HG03280 (cell line): ENCODE results near the gene COL5A2.

Experiments used
- ATAC-seq: cut with Tn5 transposase; IDR thresholded peaks from one replicate; pipeline ENCODE4 v1.9.1; 2021; ENCODE audit warnings: mild to moderate bottlenecking, moderate library complexity; ENCODE audit not compliant: unreplicated experiment

The COL5A2 gene

GRCh38 chr2:189179570-189179950 is at the start of gene COL5A2:
Gene COL5A2 (minus strand): TSS chr2:189179761. CDS start chr2:189179604, 157 bp downstream.
- no peak for ATAC-seq

DNA sequence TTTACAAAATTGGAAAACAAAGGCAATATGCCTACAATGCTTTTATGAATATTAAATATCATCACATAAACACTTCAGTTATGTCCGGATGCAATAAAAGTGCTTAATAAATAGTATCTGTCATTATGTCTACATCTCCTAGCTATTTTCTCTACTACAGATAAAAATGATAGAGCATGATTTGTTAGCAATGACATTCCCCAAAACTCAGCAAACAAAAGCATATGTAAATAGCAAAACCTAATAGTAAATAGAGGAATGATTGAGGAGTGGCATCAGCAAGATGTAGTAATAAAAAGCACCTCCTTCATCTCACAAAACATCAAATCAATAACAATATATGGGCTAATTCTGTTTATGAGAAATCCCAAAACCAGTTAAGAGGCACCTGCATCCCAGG is 46.5 kb upstream of the COL5A2 start:
- no peak for ATAC-seq

GRCh38 chr2:189225032-189225431 is 45.5 kb upstream of the COL5A2 start:
- ATAC-seq, result no peak

DNA sequence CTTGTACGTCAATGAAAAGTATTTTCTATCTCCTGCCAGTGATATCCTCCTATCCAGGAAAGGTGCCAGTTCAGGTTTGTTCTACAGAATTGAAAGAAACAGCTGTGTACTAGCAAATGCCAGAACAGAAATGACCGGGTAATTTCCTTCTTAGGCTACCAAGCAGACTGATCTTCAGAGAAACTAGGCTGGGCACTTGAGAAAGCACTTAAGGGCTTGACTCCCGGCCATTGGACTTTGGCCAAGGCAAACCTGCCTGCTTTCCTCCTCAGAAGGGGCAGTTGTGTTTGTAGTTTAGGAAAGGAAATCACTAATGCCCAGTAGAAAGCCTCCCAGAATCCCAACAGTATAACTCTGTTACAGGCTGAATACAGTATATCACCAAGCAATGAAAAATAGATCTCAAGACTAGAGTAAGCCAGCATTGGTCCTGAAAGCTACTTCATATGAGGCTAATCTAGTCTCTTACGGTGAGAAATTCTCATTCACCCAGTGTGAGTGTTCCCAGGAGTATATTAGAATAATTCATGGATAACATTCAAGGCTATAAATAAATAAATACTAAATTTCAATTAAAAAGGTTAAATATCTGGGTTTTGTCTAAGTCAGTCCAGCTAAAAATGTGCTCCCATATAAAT is 43.0 kb upstream of the COL5A2 start:
- ATAC-seq, result no peak

DNA sequence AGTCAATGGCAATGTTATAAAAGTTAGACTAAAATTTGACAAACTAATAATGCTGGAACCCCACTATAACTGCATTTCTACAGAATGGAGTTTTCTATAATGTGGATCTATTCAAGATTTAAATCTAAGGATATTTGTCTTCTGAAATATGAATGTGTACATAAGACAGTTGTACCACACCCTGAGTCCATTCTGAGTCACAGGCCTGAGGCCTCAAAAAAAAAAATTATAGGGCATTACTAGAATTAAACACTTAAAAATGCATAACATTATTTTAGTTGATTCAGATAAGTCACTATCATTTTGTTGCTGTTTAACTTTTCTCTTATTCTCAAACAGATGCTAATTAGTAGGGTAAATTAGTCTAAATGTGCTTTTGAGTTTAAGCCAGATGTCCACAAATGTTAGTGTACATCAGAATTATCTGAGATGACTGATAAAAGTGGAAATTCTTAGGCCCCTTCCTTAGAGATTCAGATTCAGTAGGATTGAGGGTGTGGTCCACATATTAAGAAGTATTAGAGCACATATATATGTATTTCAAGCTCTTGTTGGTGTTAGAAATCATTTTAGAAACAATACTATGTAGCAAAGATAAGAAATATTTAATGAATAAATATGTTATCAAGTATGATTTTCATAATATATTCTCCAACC is 42.4 kb upstream of the COL5A2 start:
- ATAC-seq, result no peak

DNA sequence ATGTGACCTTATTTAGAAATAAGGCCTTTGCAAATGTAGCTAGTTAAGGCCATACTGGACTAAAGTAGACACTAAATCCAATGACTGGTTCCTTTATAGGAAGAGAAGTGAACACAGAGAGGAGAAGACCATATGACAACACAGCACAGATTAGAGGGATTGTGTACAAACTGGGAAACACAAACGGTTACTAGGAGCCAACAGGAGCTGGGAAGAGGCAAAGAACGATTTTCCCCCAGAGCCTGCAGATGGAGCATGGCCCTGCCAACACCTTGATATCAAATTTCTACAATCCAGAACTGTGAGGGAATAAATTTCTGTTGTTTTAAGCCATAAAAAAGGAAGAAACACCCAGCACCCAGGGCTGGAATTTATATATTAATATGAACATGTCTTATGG is 38.7 kb upstream of the COL5A2 start:
- no peak for ATAC-seq

DNA sequence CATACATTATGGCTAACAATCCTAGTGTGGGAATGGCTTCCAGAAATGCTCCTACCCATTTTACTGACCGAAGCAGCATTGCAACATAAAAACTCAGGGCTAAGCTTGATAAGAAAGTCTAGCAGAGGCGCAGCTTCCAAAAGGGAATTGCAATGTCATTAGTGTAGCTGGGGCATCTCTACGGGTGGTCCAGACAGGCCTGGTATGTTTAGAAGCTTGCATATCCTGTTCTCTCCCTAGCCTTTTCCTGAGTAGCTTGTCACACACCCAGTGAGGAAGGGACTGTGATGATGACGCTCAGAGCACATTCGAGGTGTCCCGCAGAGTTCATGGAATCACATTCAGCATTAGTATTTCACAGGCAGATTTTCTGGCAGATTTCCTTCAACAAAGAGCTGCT is 38.0 kb upstream of the COL5A2 start:
- ATAC-seq, result no peak

DNA sequence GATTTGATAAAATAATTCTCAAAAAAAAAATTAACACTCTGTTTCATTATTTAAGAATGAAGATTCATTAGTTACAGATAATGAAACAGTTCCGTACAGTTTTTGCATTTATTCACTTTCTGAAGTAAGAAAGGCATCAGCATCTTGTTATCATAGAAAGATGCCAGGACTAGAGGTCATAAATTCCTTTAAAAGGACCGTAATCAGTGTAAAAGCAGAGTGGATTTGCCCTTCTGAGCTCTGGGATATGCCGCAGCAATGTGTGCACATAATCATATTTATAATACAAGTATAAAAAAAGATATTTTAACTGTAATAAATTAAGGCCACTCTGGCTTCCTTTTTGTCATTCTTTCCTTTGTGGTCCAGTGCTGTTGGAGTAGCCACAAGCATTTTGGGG is 37.5 kb upstream of the COL5A2 start:
- no peak for ATAC-seq

GRCh38 chr2:189214484-189214883 is 34.9 kb upstream of the COL5A2 start:
- ATAC-seq, result no peak

DNA sequence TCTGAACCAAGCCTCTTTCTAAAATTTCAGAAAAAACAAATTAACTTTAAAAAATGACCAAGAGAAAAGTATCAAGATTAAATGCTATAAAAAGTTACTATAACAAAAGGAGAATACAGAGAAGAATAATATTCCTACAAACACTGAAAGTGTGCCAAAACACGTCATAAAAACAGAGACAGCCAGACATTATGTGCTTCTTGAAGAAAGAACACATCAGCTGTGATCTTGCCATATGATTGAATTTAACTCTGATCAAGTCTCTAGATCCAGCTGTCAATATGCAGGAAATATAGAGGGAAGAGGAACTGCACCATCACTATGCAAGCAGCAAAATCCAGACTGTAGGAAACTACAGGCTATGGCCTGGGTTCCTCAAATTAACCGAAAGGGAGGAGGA is 33.7 kb upstream of the COL5A2 start:
- no peak for ATAC-seq

DNA sequence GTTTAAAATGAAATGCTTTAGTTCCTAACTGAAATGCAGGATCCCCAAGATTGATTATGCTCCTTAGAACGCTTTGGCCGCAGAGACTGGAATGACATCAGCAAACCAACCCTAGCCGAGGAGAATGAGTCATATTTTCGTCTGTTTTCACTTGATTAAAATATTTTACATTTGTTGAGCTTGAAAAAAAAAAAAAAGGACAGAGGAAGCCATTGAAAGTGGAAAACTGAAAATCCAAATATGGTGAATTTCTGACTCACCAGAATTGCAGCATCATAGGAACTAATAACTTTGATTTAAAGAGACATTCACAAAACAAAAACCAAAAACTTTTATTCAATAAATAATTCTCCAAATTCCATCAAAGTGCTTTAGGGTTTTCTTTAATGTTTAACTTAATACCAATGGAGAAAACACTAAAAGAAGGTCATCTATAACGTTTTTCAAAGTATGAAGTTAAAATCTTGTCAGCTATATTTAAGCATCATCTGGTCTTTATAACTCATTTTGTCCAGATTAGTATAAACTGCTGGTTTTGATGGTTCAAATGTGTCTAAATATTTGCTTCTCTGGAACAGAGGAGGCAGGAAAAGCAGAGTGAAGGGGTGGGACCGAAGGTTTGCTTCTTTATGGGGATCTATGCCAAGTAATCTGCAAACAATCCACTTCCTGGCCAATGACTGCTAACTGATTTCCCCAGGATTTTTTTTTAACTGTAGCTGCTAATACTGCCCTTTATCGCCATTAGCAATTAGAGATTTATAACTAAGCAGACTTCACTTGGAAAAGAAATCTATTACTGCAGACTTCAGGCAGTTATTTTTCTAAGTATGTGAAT is 30.9 kb upstream of the COL5A2 start:
- no peak for ATAC-seq

- ATAC-seq, result no peak
Measured at GRCh38 chr2:189208254-189208653, 28.7 kb upstream of the COL5A2 start.

DNA sequence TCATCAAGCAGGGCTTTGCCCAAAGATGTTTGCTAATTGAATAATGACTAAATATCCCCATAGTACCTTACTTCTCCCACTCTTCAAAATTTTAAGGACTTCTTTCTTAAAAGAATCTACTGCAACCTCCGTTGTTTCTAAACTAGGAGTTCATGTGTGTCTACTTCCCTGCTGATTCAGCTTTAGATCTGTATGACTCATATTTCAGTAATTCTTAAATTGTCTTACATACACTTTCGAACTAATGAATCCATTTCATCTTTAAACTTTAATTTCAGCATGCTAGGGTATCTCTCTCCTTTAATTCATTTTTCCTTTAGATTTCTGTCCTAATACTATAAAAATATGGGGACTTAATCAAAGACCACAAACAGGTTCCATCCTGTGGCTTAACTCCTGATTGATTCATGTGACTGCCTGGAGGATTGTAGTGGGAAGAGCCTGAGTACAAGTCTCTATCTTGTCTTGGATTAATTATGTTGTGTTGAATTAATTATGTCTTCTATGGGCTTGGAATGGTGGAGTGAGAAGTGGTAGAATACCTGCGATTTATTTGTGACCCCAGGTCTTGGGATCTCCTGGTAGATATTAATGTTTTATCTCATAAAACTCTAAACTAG is 24.9 kb upstream of the COL5A2 start:
- ATAC-seq, result no peak

DNA sequence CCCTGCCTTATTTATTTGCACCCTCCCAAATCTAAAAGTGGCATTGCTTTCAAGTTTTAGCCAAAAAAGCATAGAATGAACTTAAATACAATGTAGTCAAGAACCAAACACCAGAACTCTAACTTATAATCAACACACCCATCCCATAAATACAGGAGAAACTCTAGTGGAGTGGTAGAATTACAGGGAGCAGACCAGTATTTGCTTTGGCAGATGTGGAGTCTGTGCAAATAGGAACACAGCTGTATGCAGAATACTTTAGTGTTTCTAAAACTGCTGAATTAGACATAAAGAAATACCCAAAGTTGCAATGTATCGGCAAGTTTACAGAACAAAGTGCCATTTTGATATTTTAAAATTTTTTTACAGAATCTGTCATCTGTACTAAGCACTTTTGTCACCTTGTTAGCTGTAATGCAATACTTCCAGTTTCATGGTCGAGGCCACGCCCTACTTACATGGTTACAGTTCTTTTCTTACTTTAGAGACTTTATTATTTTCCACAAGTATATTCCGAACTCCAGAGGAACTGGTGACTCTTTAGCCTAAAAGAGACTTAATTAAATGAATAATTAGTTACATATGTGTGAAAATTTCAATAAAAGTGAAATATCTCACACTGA is 23.7 kb upstream of the COL5A2 start:
- ATAC-seq, result no peak

DNA sequence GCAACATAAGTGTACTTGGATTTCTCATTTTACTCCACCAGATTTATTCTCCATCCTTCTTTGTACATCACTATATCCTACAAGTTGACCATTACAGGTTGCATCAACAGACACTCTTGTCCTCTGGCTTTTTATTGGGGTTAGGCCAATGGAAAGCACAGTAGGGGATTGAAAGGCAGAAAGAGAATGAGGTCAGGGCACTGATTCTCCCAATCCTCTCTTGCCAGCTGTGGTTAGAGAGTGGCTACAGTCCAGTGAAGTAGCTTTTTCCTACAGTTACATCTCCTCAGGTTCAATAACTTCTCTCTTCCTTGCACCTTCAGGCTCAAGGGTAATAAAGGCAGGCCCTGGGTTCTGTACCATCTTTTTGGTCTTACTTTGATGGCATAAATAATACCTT is 20.2 kb upstream of the COL5A2 start:
- ATAC-seq, result no peak

- no peak for ATAC-seq
Measured at GRCh38 chr2:189192766-189193165, 13.2 kb upstream of the COL5A2 start.

- no peak for ATAC-seq
Measured at GRCh38 chr2:189191766-189192165, 12.2 kb upstream of the COL5A2 start.

GRCh38 chr2:189190685-189191084 is 11.1 kb upstream of the COL5A2 start:
- no peak for ATAC-seq

- no peak for ATAC-seq
Measured at GRCh38 chr2:189188115-189188805, 8.7 kb upstream of the COL5A2 start.

- no peak for ATAC-seq
Measured at GRCh38 chr2:189183170-189183569, 3.6 kb upstream of the COL5A2 start.

DNA sequence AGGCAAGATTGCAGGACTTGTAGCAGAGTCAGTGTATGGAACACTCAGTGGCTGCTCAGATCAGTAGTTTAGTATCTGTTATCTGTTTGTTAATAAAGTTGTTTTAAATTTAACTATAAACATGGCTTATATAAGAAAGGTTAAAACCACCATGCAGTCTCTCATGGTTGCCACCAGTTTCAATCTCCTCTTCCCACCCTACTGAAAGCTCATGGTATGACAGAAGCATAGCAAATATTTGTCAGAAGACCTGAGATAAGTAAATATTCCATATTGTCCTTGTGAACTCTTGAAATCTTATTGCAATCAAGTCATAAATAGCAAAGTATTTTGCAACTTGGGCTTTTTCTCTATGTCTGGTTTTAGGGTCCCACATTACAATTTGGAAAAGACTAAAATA is 2.1 kb upstream of the COL5A2 start:
- no peak for ATAC-seq
